ENCODE results near the gene PRG3. TPM values are rescaled to one million over a fixed set of nuclear protein-coding genes. Genes with fewer than 3 reads are reported as not detected.

PRG3 gene
- total and polyA plus RNA-seq, 9 of the 15 experiments (the other 6 are each of a cell fraction or from before 2014, with no cell fraction given) = 0.18 to 0.55 (median 0.38) TPM; not detected in 6

GRCh38 chr11:57424792-57425564 lies 44.0 kb upstream of the PRG3 start (continued):
- TF ChIP-seq ZNF318 (IDR thresholded peaks at IDR 0.05; ENCODE audit: borderline replicate concordance in 1 of 2, low read depth in 1 of 2) = peak in 1 of 2 experiments; percentile 99; a peak in 2 of 4 replicates
- TF ChIP-seq ZNF134 (CRISPR knock-in tag; conservative IDR thresholded peaks at IDR 0.05) = no peak
- peak; percentile 99 for TF ChIP-seq TCF3 (CRISPR knock-in tag; IDR thresholded peaks at IDR 0.05)
- TF ChIP-seq KDM2B (CRISPR knock-in tag; IDR thresholded peaks at IDR 0.05) = no peak
- TF ChIP-seq, protein P1, sequence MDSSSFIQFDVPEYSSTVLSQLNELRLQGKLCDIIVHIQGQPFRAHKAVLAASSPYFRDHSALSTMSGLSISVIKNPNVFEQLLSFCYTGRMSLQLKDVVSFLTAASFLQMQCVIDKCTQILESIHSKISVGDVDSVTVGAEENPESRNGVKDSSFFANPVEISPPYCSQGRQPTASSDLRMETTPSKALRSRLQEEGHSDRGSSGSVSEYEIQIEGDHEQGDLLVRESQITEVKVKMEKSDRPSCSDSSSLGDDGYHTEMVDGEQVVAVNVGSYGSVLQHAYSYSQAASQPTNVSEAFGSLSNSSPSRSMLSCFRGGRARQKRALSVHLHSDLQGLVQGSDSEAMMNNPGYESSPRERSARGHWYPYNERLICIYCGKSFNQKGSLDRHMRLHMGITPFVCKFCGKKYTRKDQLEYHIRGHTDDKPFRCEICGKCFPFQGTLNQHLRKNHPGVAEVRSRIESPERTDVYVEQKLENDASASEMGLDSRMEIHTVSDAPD (CRISPR knock-in tag; IDR thresholded peaks at IDR 0.05) = no peak
- TF ChIP-seq PHB2 (IDR thresholded peaks at IDR 0.05; ENCODE audit: low read depth) = peak; percentile 85
- no peak for TF ChIP-seq GTF2F1 (IDR thresholded peaks at IDR 0.05; ENCODE audit: low read depth, low read length)
- TF ChIP-seq, protein P2, sequence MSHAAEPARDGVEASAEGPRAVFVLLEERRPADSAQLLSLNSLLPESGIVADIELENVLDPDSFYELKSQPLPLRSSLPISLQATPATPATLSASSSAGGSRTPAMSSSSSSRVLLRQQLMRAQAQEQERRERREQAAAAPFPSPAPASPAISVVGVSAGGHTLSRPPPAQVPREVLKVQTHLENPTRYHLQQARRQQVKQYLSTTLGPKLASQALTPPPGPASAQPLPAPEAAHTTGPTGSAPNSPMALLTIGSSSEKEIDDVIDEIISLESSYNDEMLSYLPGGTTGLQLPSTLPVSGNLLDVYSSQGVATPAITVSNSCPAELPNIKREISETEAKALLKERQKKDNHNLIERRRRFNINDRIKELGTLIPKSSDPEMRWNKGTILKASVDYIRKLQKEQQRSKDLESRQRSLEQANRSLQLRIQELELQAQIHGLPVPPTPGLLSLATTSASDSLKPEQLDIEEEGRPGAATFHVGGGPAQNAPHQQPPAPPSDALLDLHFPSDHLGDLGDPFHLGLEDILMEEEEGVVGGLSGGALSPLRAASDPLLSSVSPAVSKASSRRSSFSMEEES (CRISPR knock-in tag; IDR thresholded peaks at IDR 0.05) = no peak; the same call in 1 of the 2 replicates
- TF ChIP-seq SP1 (CRISPR knock-in tag; IDR thresholded peaks at IDR 0.05) = peak; percentile 86
- peak; percentile 98 for TF ChIP-seq ZNF589 (CRISPR knock-in tag; IDR thresholded peaks at IDR 0.05; ENCODE audit: low read depth)
- TF ChIP-seq ETS2 (tag; IDR thresholded peaks at IDR 0.05; ENCODE audit: borderline replicate concordance, poor library complexity, severe bottlenecking) = no peak
- TF ChIP-seq HDAC2 (IDR thresholded peaks at IDR 0.05) = peak; percentile 96
- no peak for TF ChIP-seq ZFP30 (CRISPR knock-in tag; IDR thresholded peaks at IDR 0.05; ENCODE audit: borderline replicate concordance)
- peak; percentile 35 for TF ChIP-seq PHF20 (IDR thresholded peaks at IDR 0.05; ENCODE audit: partially characterized antibody)
- TF ChIP-seq TAF7 (tag; IDR thresholded peaks at IDR 0.05) = no peak
- TF ChIP-seq EGR1 (conservative IDR thresholded peaks at IDR 0.05) = no peak
- TF ChIP-seq ZNF431 (CRISPR knock-in tag; IDR thresholded peaks at IDR 0.05) = no peak; the same call in 1 of the 2 replicates

All from K562 (cell line).